ENCODE data around the gene CD200. TPM values are rescaled to one million over a fixed set of nuclear protein-coding genes. Genes with fewer than 3 reads are reported as not detected.

Gene CD200
- total and polyA plus RNA-seq, 10 of the 15 experiments (the other 5 are each of a cell fraction or from before 2014, with no cell fraction given): 21.2 to 84.3 (median 33.2) TPM

GRCh38 chr3:112390783-112391641, 58.1 kb downstream of the CD200 start:
- intact Hi-C loops (cut with micrococcal nuclease; ENCODE audit: unreplicated experiment): no loop called here
- no TSS peak for BruUV-seq (replicated peaks)
- peak overlapping the region; percentile 70 for H2AFZ ChIP-seq (ENCODE audit: control insufficient read depth, low read depth, low read length)

More at GRCh38 chr3:112390783-112391641, 58.1 kb downstream of the CD200 start:
- H4K20me1 ChIP-seq (ENCODE audit: control insufficient read depth, insufficient read depth): no peaks in the 10 kb centered on the region
- no peaks in the 10 kb centered on the region for H3K27me3 ChIP-seq (replicated peaks in 1 of 2; ENCODE audit: control insufficient read depth in 2 of 2, insufficient read depth in 2 of 2, low read length in 1 of 2)
- H3K27ac ChIP-seq (ENCODE audit: control insufficient read depth, insufficient read depth): 0 out of 2 replicates have a peak overlapping the region, but pooled peaks have one; percentile 1
- ChIA-PET CTCF (interaction anchor here (1.2 to 2.0 kb wide), 3 partner anchors 15 to 43 kb away, joined by 3 to 7 read pairs (median 5); no protein-coding TSS in a partner anchor), SMC1A (ENCODE audit: uncharacterized antibody, unreplicated experiment) (interaction anchor here (1.1 to 2.6 kb wide), 12 partner anchors 8 to 128 kb away, joined by 3 to 18 read pairs (median 4); partner anchors contain the start of gene SLC9C1), RAD21 (ENCODE audit: unreplicated experiment) (interaction anchor here (0.8 to 2.9 kb wide), 5 partner anchors 14 to 69 kb away, joined by 3 to 17 read pairs (median 3); partner anchors contain the start of gene CD200), POLR2A (interaction anchor here (0.7 to 1.9 kb wide), 3 partner anchors 11 to 17 kb away, joined by 3 to 5 read pairs (median 4); no protein-coding TSS in a partner anchor)
- H3K79me2 ChIP-seq (ENCODE audit: control insufficient read depth, insufficient read depth, low read length): no peaks in the 10 kb centered on the region
- H3K4me1 ChIP-seq (ENCODE audit: control insufficient read depth, insufficient read depth, low read length): peaks cover 6% of the 10 kb centered on the region; the same call in 1 of the 2 replicates
- no peak for DNase-seq (ENCODE audit: low read depth, low spot score)
- peak; percentile 76 for FAIRE-seq
- in situ Hi-C loops (cut with MboI): no loop called here
- WGBS (ENCODE audit: insufficient coverage, insufficient replicate concordance, low lambda C conversion rate, missing lambda C conversion rate): 22% methylated on average over 4 of the region's 4 CpGs
- peak; percentile 24 to 79; a peak in 2 of 4 replicates for TF ChIP-seq SRF (IDR thresholded peaks at IDR 0.05; ENCODE audit: low read depth in 2 of 2, low read length in 2 of 2)
- no peak for TF ChIP-seq EZH2 (IDR thresholded peaks at IDR 0.05; ENCODE audit: borderline replicate concordance, control insufficient read depth, low read depth, low read length)
- 0 out of 2 replicates have a peak, but pooled peaks have one; percentile 21 for TF ChIP-seq EED (IDR thresholded peaks at IDR 0.05; ENCODE audit: low read depth)
- TF ChIP-seq PKNOX1 (IDR thresholded peaks at IDR 0.05): peak; percentile 77; the same call in 1 of the 2 replicates
- peak; percentile 82 for TF ChIP-seq ZBTB40 (IDR thresholded peaks at IDR 0.05; ENCODE audit: borderline replicate concordance)
- peak; percentile 30; the same call in 1 of the 2 replicates for TF ChIP-seq RUNX3 (IDR thresholded peaks at IDR 0.05; ENCODE audit: low read length)
- H3K36me3 ChIP-seq (ENCODE audit: control insufficient read depth in 2 of 2, insufficient read depth in 2 of 2, low read length in 1 of 2): no peaks in the 10 kb centered on the region
- no peak overlapping the region for H3K4me3 ChIP-seq
- H3K9ac ChIP-seq (ENCODE audit: control insufficient read depth, insufficient read depth, low read length): no peak overlapping the region
- no peaks in the 10 kb centered on the region; the same call in 2 of the 3 replicates for H3K9me3 ChIP-seq (replicated peaks; ENCODE audit: control insufficient read depth, insufficient read depth, low read length)
- no peak overlapping the region for H3K4me2 ChIP-seq (ENCODE audit: control insufficient read depth, insufficient read depth)
- peak; percentile 71 for ATAC-seq

All from GM12878 (cell line).